GM21737 (cell line): ENCODE measurements around the gene DUOX2.
"Not testable (repeated sequence)": the region's sequence is repeated elsewhere in the genome, so short reads cannot be mapped to it uniquely, and the experiment has no call there.

Experiments used
- ATAC-seq: cut with Tn5 transposase; IDR thresholded peaks from one replicate; pipeline ENCODE4 v1.9.1; 2021; ENCODE audit warnings: mild to moderate bottlenecking, moderate library complexity; ENCODE audit not compliant: unreplicated experiment

The DUOX2 gene

GRCh38 chr15:45102226-45102625, 11.7 kb downstream of the DUOX2 start:
- no peak for ATAC-seq

GRCh38 chr15:45101749-45102148, 12.2 kb downstream of the DUOX2 start:
- ATAC-seq, result no peak

GRCh38 chr15:45100884-45101625, 12.9 kb downstream of the DUOX2 start:
- ATAC-seq, result no peak

- no peak for ATAC-seq
Observed at GRCh38 chr15:45099549-45100165, 14.3 kb downstream of the DUOX2 start.

GRCh38 chr15:45097466-45097865, 16.5 kb downstream of the DUOX2 start:
- no peak for ATAC-seq

- no peak for ATAC-seq
Observed at GRCh38 chr15:45095661-45096060, 18.3 kb downstream of the DUOX2 start.

GRCh38 chr15:45094358-45094730, 19.6 kb downstream of the DUOX2 start:
- no peak for ATAC-seq

- ATAC-seq, result no peak
Observed at GRCh38 chr15:45093622-45094357, 20.2 kb downstream of the DUOX2 start.

- no peak for ATAC-seq
Observed at GRCh38 chr15:45093013-45093412, 21.0 kb downstream of the DUOX2 start.

- ATAC-seq, result no peak
Observed at GRCh38 chr15:45091576-45091975, 22.4 kb downstream of the DUOX2 start.

- ATAC-seq, result no peak
Observed at GRCh38 chr15:45091161-45091560, 22.8 kb downstream of the DUOX2 start.

GRCh38 chr15:45089712-45090373, 24.1 kb downstream of the DUOX2 start:
- no peak for ATAC-seq

- no peak for ATAC-seq
Observed at GRCh38 chr15:45088801-45089711, 24.9 kb downstream of the DUOX2 start.

- ATAC-seq, result no peak
Observed at GRCh38 chr15:45087513-45087912, 26.5 kb downstream of the DUOX2 start.

- no peak for ATAC-seq
Observed at GRCh38 chr15:45084163-45084562, 29.8 kb downstream of the DUOX2 start.

- ATAC-seq, result no peak
Observed at GRCh38 chr15:45083223-45083622, 30.7 kb downstream of the DUOX2 start.

- not testable (repeated sequence) for ATAC-seq
Observed at GRCh38 chr15:45082412-45082811, 31.6 kb downstream of the DUOX2 start.

GRCh38 chr15:45080593-45080992, 33.4 kb downstream of the DUOX2 start:
- not testable (repeated sequence) for ATAC-seq

- not testable (repeated sequence) for ATAC-seq
Observed at GRCh38 chr15:45079628-45080246, 34.2 kb downstream of the DUOX2 start.

GRCh38 chr15:45079201-45079600, 34.8 kb downstream of the DUOX2 start:
- ATAC-seq, result not testable (repeated sequence)
